KMS-11 (cell line): ENCODE data around the gene LOXHD1.

ENCODE experiments used
- H2AFZ ChIP-seq: fragments of 200-600 bp; sonication (generic); 2 replicates; pipeline ENCODE4 v1.6.1; 2016; ENCODE audit warnings: antibody characterized with exemption, mixed run types, low read depth
- H3K27ac ChIP-seq: fragments of 200-600 bp; sonication (generic); 2 replicates; pipeline ENCODE4 v1.6.1; 2016; ENCODE audit warnings: mild to moderate bottlenecking, mixed run types
- H3K27me3 ChIP-seq: fragments of 200-600 bp; sonication (generic); 2 replicates; pipeline ENCODE4 v1.6.1; 2017; ENCODE audit warnings: mild to moderate bottlenecking, low read depth, mixed run types, moderate library complexity; ENCODE audit not compliant: insufficient read depth
- H3K36me3 ChIP-seq: fragments of 200-600 bp; sonication (generic); 2 replicates; pipeline ENCODE4 v1.6.1; 2017; ENCODE audit warnings: mild to moderate bottlenecking, mixed run types; ENCODE audit not compliant: insufficient read depth
- H3K4me1 ChIP-seq: fragments of 200-600 bp; sonication (generic); 2 replicates; pipeline ENCODE4 v1.6.1; 2016; ENCODE audit warnings: mild to moderate bottlenecking, low read depth, mixed run types; ENCODE audit not compliant: poor library complexity, severe bottlenecking
- H3K4me2 ChIP-seq: fragments of 200-600 bp; sonication (generic); 2 replicates; pipeline ENCODE4 v1.7.0; 2016; ENCODE audit warnings: mild to moderate bottlenecking, mixed run types
- H3K4me3 ChIP-seq: fragments of 200-600 bp; sonication (generic); IDR thresholded peaks from 2 replicates; pipeline ENCODE4 v1.6.1; 2017; ENCODE audit warnings: low read depth, low read length, mixed read lengths; ENCODE audit not compliant: insufficient read depth
- H3K79me2 ChIP-seq: fragments of 200-600 bp; sonication (generic); 2 replicates; pipeline ENCODE4 v1.6.1; 2016; ENCODE audit warnings: low read depth, mixed run types; ENCODE audit not compliant: insufficient read depth
- H3K9ac ChIP-seq: fragments of 200-600 bp; sonication (generic); 2 replicates; pipeline ENCODE4 v1.6.1; 2016; ENCODE audit warnings: mild to moderate bottlenecking, mixed run types
- H4K20me1 ChIP-seq: fragments of 200-600 bp; sonication (generic); 2 replicates; pipeline ENCODE4 v1.6.1; 2016; ENCODE audit warnings: mild to moderate bottlenecking, mixed run types; ENCODE audit not compliant: insufficient read depth
- CTCF ChIP-seq: fragments of 200-600 bp; sonication (generic); conservative IDR thresholded peaks from 2 replicates; pipeline ENCODE4 v1.6.1; 2017; ENCODE audit warnings: low read depth, mild to moderate bottlenecking, antibody characterized with exemption, low read length, moderate library complexity, mixed read lengths

The LOXHD1 gene

GRCh38 chr18:46431522-46432171 is 225.4 kb downstream of the LOXHD1 start:
- H2AFZ ChIP-seq: no peak overlapping the region
- no peaks in the 10 kb centered on the region for H4K20me1 ChIP-seq
- no peaks in the 10 kb centered on the region for H3K36me3 ChIP-seq
- TF ChIP-seq CTCF: no peak
- no peaks in the 10 kb centered on the region for H3K4me1 ChIP-seq
- no peaks in the 10 kb centered on the region for H3K79me2 ChIP-seq
- no peak overlapping the region for H3K4me3 ChIP-seq
- H3K9ac ChIP-seq: no peak overlapping the region
- H3K4me2 ChIP-seq: no peak overlapping the region
- H3K27ac ChIP-seq: no peak overlapping the region
- H3K27me3 ChIP-seq: no peaks in the 10 kb centered on the region

GRCh38 chr18:46429649-46430224 is 227.3 kb downstream of the LOXHD1 start:
- TF ChIP-seq CTCF: no peak
- no peaks in the 10 kb centered on the region for H4K20me1 ChIP-seq
- H2AFZ ChIP-seq: no peak overlapping the region
- H3K4me1 ChIP-seq: no peaks in the 10 kb centered on the region
- no peak overlapping the region for H3K9ac ChIP-seq
- no peaks in the 10 kb centered on the region for H3K27me3 ChIP-seq
- H3K79me2 ChIP-seq: no peaks in the 10 kb centered on the region
- no peaks in the 10 kb centered on the region for H3K36me3 ChIP-seq
- H3K4me2 ChIP-seq: no peak overlapping the region
- H3K4me3 ChIP-seq: no peak overlapping the region
- no peak overlapping the region for H3K27ac ChIP-seq

DNA sequence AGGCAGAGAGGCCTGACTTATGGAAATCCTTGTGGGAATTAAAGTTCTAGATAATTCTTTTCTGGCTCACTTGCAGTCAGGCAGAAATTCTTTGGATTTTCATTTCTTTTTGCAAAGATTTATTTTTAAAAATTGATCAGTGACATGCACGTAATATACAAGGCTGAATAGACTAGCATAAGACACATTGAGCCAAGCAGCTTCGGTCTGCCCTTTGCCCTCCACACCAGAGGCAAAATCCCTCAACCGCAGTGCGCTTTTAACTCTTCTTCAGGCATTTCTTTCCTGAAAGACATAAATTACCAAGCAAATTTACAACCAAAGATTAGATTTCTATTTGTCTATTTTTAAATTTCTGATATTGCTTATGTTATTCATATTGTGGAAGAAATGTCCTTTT is 227.9 kb downstream of the LOXHD1 start:
- no peak overlapping the region for H3K4me3 ChIP-seq
- H3K4me1 ChIP-seq: no peaks in the 10 kb centered on the region
- no peak overlapping the region for H2AFZ ChIP-seq
- no peak overlapping the region for H3K4me2 ChIP-seq
- H4K20me1 ChIP-seq: no peaks in the 10 kb centered on the region
- H3K79me2 ChIP-seq: no peaks in the 10 kb centered on the region
- no peak overlapping the region for H3K9ac ChIP-seq
- H3K27ac ChIP-seq: no peak overlapping the region
- H3K27me3 ChIP-seq: no peaks in the 10 kb centered on the region
- TF ChIP-seq CTCF: no peak
- no peaks in the 10 kb centered on the region for H3K36me3 ChIP-seq

GRCh38 chr18:46428368-46428767 is 228.7 kb downstream of the LOXHD1 start:
- TF ChIP-seq CTCF: no peak
- Histone ChIP-seq H3K79me2 (no peaks in the 10 kb centered on the region), H3K9ac (no peak overlapping the region)

More at GRCh38 chr18:46428368-46428767, 228.7 kb downstream of the LOXHD1 start:
- Histone ChIP-seq H3K4me2 (no peak overlapping the region), H4K20me1 (no peaks in the 10 kb centered on the region), H3K36me3 (no peaks in the 10 kb centered on the region), H3K27me3 (no peaks in the 10 kb centered on the region), H3K4me1 (no peaks in the 10 kb centered on the region), H3K4me3 (no peak overlapping the region), H2AFZ (no peak overlapping the region), H3K27ac (no peak overlapping the region)
